Activated T-cell treated with anti-CD3 and anti-CD28 coated beads for 24 hours (primary cell): ENCODE data around the gene BBS2.
A peak's percentile ranks its signal among the peaks of the same experiment; 100 is the strongest.

ENCODE experiments used
- DNase-seq: peaks from one replicate; pipeline ENCODE4 v3.0.0-alpha.2; 2020; ENCODE audit warnings: low read depth

Gene BBS2

GRCh38 chr16:56519459-56520250 is at the start of gene BBS2:
Gene BBS2, minus strand, starts transcription at chr16:56520024. Its CDS starts 162 bp downstream, at chr16:56519862.
- peak; percentile 91 for DNase-seq

- DNase-seq, result no peak
Measured at GRCh38 chr16:56564793-56565477, 45.1 kb upstream of the BBS2 start, which contains the start of gene MT4. Gene MT4, plus strand, starts transcription at chr16:56565073. Its CDS starts 56 bp downstream, at chr16:56565129.

- DNase-seq, result no peak
Measured at GRCh38 chr16:56561126-56561525, 41.3 kb upstream of the BBS2 start.

GRCh38 chr16:56560447-56560846 is 40.6 kb upstream of the BBS2 start:
- no peak for DNase-seq

- no peak for DNase-seq
Measured at GRCh38 chr16:56559109-56559508, 39.3 kb upstream of the BBS2 start.

GRCh38 chr16:56558024-56558747 is 38.4 kb upstream of the BBS2 start:
- no peak for DNase-seq

GRCh38 chr16:56554441-56554840 is 34.6 kb upstream of the BBS2 start:
- DNase-seq, result no peak

- DNase-seq, result no peak
Measured at GRCh38 chr16:56551796-56552738, 32.2 kb upstream of the BBS2 start.

GRCh38 chr16:56549744-56550385 is 30.0 kb upstream of the BBS2 start:
- DNase-seq, result no peak

GRCh38 chr16:56549161-56549560 is 29.3 kb upstream of the BBS2 start:
- DNase-seq, result no peak

GRCh38 chr16:56547949-56548567 is 28.2 kb upstream of the BBS2 start:
- DNase-seq, result no peak

GRCh38 chr16:56547120-56547948 is 27.5 kb upstream of the BBS2 start:
- no peak for DNase-seq

GRCh38 chr16:56542039-56542438 is 22.2 kb upstream of the BBS2 start:
- no peak for DNase-seq

- DNase-seq, result no peak
Measured at GRCh38 chr16:56539656-56540055, 19.8 kb upstream of the BBS2 start.

- DNase-seq, result no peak
Measured at GRCh38 chr16:56538331-56538730, 18.5 kb upstream of the BBS2 start.

GRCh38 chr16:56534847-56535383 is 15.1 kb upstream of the BBS2 start:
- DNase-seq, result no peak

- no peak for DNase-seq
Measured at GRCh38 chr16:56532714-56533113, 12.9 kb upstream of the BBS2 start.

- DNase-seq, result no peak
Measured at GRCh38 chr16:56530872-56531271, 11.0 kb upstream of the BBS2 start.

GRCh38 chr16:56525236-56525635 is 5.4 kb upstream of the BBS2 start:
- DNase-seq, result no peak

- no peak for DNase-seq
Measured at GRCh38 chr16:56520251-56520577, 390 bp upstream of the BBS2 start.
